ENCODE results near the gene U2AF2.

Gene U2AF2

GRCh38 chr19:55697698-55698097, 42.9 kb downstream of the U2AF2 start:
- peaks cover 14 to 74% of the 10 kb centered on the region in 2 experiments for H3K36me3 ChIP-seq (ENCODE audit: control insufficient read depth in 2 of 2, insufficient read depth in 1 of 2, low read length in 2 of 2)
- CTCF ChIA-PET, result interaction anchor here (0.7 kb wide), 1 partner anchor 25 kb away, joined by 3 read pairs; no protein-coding TSS in a partner anchor
- no peaks in the 10 kb centered on the region for H3K4me1 ChIP-seq (ENCODE audit: control insufficient read depth, insufficient read depth, low read length)
- POLR2A ChIA-PET, result no interaction called here
- no peaks in the 10 kb centered on the region for H3K9me3 ChIP-seq (ENCODE audit: control insufficient read depth, insufficient read depth, low read depth, low read length)
- no peak overlapping the region for H3K27ac ChIP-seq (ENCODE audit: extremely low read depth, low read depth, low read length)
- TF ChIP-seq, protein P1, sequence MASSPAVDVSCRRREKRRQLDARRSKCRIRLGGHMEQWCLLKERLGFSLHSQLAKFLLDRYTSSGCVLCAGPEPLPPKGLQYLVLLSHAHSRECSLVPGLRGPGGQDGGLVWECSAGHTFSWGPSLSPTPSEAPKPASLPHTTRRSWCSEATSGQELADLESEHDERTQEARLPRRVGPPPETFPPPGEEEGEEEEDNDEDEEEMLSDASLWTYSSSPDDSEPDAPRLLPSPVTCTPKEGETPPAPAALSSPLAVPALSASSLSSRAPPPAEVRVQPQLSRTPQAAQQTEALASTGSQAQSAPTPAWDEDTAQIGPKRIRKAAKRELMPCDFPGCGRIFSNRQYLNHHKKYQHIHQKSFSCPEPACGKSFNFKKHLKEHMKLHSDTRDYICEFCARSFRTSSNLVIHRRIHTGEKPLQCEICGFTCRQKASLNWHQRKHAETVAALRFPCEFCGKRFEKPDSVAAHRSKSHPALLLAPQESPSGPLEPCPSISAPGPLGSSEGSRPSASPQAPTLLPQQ (tag by site-specific recombination; IDR thresholded peaks at IDR 0.05), result no peak
- no peak for TF ChIP-seq ZNF174 (tag by site-specific recombination; IDR thresholded peaks at IDR 0.05)
- TF ChIP-seq ZNF133 (tag by site-specific recombination; IDR thresholded peaks at IDR 0.05), result no peak
- no peak for TF ChIP-seq HOXD13 (CRISPR knock-in tag; IDR thresholded peaks at IDR 0.05; ENCODE audit: borderline replicate concordance)
- TF ChIP-seq ZBTB20 (tag by site-specific recombination; IDR thresholded peaks at IDR 0.05), result no peak
- TF ChIP-seq ZNF366 (tag by site-specific recombination; conservative IDR thresholded peaks at IDR 0.05), result no peak
- no peak for TF ChIP-seq ZNF785 (tag by site-specific recombination; IDR thresholded peaks at IDR 0.05)
- no peak for TF ChIP-seq ZNF214 (tag by site-specific recombination; IDR thresholded peaks at IDR 0.05; ENCODE audit: borderline replicate concordance)
- no peak for TF ChIP-seq ZNF423 (tag by site-specific recombination; IDR thresholded peaks at IDR 0.05)
- no peak for TF ChIP-seq ZNF677 (tag by site-specific recombination; IDR thresholded peaks at IDR 0.05)
- TF ChIP-seq ZNF585B (tag by site-specific recombination; IDR thresholded peaks at IDR 0.05), result no peak
- TF ChIP-seq ZFP3 (tag by site-specific recombination; IDR thresholded peaks at IDR 0.05; ENCODE audit: low read depth), result no peak
- TF ChIP-seq MZF1 (tag by site-specific recombination; IDR thresholded peaks at IDR 0.05; ENCODE audit: borderline replicate concordance), result no peak
- no peak for TF ChIP-seq BCL11A (tag by site-specific recombination; IDR thresholded peaks at IDR 0.05; ENCODE audit: low read depth)
- no peak for TF ChIP-seq ZNF274 (IDR thresholded peaks at IDR 0.05; ENCODE audit: low read length)
- TF ChIP-seq ZNF274 (tag by site-specific recombination; IDR thresholded peaks at IDR 0.05; ENCODE audit: borderline replicate concordance), result no peak
- no peak for TF ChIP-seq ZNF433 (tag by site-specific recombination; IDR thresholded peaks at IDR 0.05; ENCODE audit: low read depth)
- TF ChIP-seq OSR2 (tag by site-specific recombination; IDR thresholded peaks at IDR 0.05), result no peak
- H3K4me3 ChIP-seq (ENCODE audit: low read depth, low read length), result no peak overlapping the region

- H3K36me3 ChIP-seq (ENCODE audit: control insufficient read depth in 2 of 2, insufficient read depth in 1 of 2, low read length in 2 of 2), result peaks cover 14 to 69% of the 10 kb centered on the region in 2 experiments
- H3K27ac ChIP-seq (ENCODE audit: extremely low read depth, low read depth, low read length), result no peak overlapping the region
- ChIA-PET POLR2A (no interaction called here), CTCF (no interaction called here)
- no peaks in the 10 kb centered on the region for H3K4me1 ChIP-seq (ENCODE audit: control insufficient read depth, insufficient read depth, low read length)
- no peaks in the 10 kb centered on the region for H3K9me3 ChIP-seq (ENCODE audit: control insufficient read depth, insufficient read depth, low read depth, low read length)
- TF ChIP-seq, protein P2, sequence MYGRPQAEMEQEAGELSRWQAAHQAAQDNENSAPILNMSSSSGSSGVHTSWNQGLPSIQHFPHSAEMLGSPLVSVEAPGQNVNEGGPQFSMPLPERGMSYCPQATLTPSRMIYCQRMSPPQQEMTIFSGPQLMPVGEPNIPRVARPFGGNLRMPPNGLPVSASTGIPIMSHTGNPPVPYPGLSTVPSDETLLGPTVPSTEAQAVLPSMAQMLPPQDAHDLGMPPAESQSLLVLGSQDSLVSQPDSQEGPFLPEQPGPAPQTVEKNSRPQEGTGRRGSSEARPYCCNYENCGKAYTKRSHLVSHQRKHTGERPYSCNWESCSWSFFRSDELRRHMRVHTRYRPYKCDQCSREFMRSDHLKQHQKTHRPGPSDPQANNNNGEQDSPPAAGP (tag by site-specific recombination; IDR thresholded peaks at IDR 0.05), result no peak
- TF ChIP-seq ZNF416 (tag by site-specific recombination; IDR thresholded peaks at IDR 0.05), result no peak
- TF ChIP-seq ZNF792 (tag by site-specific recombination; IDR thresholded peaks at IDR 0.05), result no peak
- TF ChIP-seq, protein P3, sequence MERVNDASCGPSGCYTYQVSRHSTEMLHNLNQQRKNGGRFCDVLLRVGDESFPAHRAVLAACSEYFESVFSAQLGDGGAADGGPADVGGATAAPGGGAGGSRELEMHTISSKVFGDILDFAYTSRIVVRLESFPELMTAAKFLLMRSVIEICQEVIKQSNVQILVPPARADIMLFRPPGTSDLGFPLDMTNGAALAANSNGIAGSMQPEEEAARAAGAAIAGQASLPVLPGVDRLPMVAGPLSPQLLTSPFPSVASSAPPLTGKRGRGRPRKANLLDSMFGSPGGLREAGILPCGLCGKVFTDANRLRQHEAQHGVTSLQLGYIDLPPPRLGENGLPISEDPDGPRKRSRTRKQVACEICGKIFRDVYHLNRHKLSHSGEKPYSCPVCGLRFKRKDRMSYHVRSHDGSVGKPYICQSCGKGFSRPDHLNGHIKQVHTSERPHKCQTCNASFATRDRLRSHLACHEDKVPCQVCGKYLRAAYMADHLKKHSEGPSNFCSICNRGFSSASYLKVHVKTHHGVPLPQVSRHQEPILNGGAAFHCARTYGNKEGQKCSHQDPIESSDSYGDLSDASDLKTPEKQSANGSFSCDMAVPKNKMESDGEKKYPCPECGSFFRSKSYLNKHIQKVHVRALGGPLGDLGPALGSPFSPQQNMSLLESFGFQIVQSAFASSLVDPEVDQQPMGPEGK (tag by site-specific recombination; IDR thresholded peaks at IDR 0.05), result no peak
- no peak for TF ChIP-seq ZNF175 (tag by site-specific recombination; IDR thresholded peaks at IDR 0.05)
- TF ChIP-seq, protein P1 (tag by site-specific recombination; IDR thresholded peaks at IDR 0.05), result no peak
- no peak overlapping the region for H3K4me3 ChIP-seq (ENCODE audit: low read depth, low read length)
These were observed 43.4 kb downstream of the U2AF2 start for GRCh38 chr19:55698256-55698655.

All from HEK293 (cell line).